Lung microvascular endothelial cell (primary cell): ENCODE measurements around the gene DOK1. TPM values are rescaled to one million over a fixed set of nuclear protein-coding genes. Genes with fewer than 3 reads are reported as not detected.

Experiments used
- DNase-seq, 2 donors: peaks; one replicate each; pipeline versions ENCODE4 v3.0.0 to v3.0.0-alpha.2; 2010; ENCODE audit warnings: low read depth in 2 of 2
- total RNA-seq: library from RNA; depleted of rRNA; stranded (reverse); fragments of >200 nt; gene quantifications from 2 replicates; pipeline ENCODE4 v1.2.1, GENCODE V29; 2014

The DOK1 gene
- total RNA-seq, 1 donor from 2014 or later = 22.0 TPM

GRCh38 chr2:74525717-74526648, 28.5 kb upstream of the DOK1 start, which contains the start of gene DQX1:
TSS of gene DQX1 (minus strand) at chr2:74526231. CDS start at chr2:74525729, 502 bp downstream.
- DNase-seq = peak in 1 of 2 donors; percentile 43

- DNase-seq = no peak
Observed at GRCh38 chr2:74526649-74527230, 27.8 kb upstream of the DOK1 start.

GRCh38 chr2:74527741-74528140, 26.8 kb upstream of the DOK1 start:
- no peak for DNase-seq

- DNase-seq = no peak
Observed at GRCh38 chr2:74528600-74529356, 25.7 kb upstream of the DOK1 start.

DNA sequence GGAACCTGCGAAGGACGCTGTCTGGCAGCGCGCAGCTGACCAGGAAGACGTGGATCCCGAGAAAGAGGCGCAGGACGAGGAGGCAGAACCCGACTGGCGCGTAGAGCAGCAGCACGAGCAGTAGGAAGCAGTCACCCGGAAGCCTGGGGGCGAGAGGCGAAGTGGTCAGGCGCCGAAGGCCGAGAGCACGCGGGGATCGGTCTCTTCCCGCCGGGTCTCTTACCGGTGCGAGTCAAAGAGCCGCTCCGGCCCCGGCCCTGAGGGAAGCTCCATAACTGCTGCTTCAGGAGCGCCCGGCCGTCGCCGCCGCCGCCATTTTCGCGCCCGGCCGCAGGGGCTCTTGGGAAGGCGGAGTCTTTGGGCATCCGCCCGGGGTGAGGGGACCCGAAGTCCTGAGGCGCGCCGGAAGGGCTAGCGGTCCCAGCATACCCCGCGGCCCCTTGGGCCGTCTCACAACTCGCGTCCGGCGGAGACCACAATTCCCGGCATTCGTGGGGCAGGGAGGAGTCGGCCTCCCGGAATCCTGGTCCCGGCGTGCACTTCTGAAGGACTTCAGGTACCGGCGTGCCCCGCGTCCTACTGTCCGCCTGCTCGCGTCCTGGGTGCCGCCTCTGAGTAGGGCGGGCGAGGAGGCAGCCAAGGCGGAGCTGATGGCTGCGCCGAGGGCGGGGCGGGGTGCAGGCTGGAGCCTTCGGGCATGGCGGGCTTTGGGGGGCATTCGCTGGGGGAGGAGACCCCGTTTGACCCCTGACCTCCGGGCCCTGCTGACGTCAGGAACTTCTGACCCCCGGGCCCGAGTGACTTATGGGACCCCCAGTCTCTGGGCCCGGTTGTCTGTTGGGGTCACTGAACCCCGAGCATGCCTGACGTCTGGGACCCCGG, 24.9 kb upstream of the DOK1 start, which contains the start of the genes AUP1 and HTRA2:
Gene AUP1 (minus strand): TSS at position 350 of the 882 bp plus-strand sequence. CDS start 77 bp downstream, at position 273.
Gene HTRA2 (plus strand): TSS at position 577 of the 882 bp plus-strand sequence. CDS start 74 bp downstream, at position 651.
- DNase-seq = peak; percentile 96 to 99

DNA sequence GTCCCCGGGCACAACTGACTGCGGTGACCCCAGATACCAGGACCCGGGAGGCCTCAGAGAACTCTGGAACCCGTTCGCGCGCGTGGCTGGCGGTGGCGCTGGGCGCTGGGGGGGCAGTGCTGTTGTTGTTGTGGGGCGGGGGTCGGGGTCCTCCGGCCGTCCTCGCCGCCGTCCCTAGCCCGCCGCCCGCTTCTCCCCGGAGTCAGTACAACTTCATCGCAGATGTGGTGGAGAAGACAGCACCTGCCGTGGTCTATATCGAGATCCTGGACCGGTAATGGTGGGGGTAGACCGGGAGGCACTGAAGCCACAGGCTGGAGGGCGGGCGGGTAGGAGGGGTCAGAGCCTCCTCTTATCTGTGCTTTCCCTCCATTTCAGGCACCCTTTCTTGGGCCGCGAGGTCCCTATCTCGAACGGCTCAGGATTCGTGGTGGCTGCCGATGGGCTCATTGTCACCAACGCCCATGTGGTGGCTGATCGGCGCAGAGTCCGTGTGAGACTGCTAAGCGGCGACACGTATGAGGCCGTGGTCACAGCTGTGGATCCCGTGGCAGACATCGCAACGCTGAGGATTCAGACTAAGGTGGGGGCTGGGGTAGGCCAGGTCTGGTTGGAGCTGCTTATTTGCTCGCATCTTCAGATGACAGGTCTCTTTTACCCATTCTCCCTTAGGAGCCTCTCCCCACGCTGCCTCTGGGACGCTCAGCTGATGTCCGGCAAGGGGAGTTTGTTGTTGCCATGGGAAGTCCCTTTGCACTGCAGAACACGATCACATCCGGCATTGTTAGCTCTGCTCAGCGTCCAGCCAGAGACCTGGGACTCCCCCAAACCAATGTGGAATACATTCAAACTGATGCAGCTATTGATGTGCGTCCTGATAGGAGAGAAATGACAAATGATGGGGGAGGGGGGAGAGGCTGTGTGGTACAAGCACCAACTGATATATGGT, 24.0 kb upstream of the DOK1 start:
- DNase-seq = peak; percentile 68 to 78

DNA sequence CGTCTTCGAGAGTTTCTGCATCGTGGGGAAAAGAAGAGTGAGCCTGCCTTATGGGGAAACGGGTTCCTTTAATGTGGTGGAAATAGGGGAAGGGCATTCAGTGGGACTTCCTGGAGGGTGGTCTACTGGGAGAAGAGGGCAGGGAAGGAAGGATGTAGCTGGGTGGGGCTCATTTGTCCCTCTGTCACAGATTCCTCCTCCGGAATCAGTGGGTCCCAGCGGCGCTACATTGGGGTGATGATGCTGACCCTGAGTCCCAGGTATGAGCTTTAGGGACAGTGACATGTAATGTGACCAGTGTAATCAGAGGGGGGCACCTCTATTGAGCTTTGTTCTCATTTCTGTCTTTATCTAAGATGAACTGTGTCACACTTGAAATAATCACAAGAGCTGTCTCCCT, 22.9 kb upstream of the DOK1 start:
- DNase-seq = no peak

DNA sequence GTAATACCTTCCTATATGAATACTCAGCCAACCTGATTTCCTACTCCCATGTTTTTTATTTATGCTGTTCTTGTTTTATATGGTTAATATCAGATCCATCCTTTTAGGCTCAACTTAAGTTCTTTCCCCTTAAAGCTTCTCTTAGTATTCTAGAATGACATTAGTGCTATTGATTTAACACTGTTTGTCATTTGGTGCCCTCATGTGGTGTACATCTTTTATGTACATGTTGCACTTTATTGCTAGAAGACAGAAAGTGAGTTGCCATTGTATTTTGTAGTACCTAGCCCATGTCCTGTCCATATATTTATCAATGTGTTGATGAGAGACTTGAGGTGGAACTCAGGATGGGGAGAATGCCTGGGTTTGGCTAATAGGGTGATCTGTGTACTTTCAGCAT, 22.3 kb upstream of the DOK1 start:
- DNase-seq = peak; percentile 67 to 69

DNA sequence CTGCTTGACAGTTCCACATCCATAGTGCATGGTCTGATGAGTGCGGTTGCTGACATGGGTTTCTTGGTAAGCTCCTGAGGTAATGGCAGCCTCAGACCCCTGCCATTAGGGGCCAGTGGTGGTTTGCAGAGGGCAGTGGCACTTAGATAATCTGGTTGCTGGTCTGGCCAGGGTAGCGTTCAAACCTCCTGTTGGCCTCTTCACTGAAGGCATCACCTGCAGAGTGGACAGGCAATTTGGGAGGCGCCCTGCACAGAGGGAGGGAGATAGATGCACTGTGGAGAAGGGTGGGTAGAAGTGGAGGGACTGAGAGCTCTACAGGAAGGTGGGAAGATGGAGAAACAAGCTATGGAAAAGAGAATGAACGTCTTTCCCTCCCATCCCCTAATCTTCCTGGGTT, 21.1 kb upstream of the DOK1 start:
- no peak for DNase-seq

DNA sequence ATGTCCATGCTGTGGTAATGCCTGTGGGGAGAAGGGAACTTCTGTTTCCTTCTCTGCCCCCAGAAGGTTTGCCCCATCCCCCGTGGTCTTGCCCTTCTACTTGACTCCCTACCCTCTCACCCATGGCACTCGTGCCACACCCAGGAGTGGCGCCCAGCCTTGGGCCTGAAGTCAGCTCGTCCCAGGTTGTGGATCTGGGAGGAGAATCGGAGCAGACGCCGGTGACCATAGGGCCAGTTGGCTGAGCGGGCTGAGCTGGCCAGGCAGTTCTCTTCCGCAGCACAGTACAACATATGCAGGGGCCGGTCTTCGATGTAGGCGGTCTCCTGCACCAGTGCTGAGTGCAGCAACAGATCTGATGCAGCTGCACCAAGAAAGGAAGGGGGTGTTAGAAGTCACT, 20.1 kb upstream of the DOK1 start:
- no peak for DNase-seq

DNA sequence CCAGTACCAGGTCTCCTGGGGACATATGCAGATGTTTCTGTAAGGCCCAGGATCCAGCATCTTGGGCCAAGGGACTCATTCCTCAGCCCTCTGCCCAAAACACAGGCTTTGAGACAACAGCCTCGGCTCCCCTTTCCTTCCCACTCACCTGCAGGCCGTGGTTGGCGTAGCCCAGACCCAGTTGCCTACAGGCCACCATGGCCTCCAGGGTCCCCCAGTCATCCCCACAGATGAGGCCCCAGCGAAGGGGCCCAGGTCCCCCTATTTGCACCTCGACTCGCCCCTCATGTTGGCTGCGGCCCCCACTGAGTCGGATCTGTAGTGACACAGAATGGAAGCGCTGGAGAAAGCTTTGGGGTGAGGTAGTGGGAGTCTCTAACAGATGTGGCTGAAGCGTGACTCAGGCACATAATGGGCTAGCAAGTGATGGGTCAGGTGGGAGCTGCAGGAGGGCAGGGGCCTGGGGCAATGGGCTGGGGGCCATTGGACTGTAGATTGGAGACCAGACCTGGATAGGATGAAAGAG, 19.0 kb upstream of the DOK1 start:
- no peak for DNase-seq

GRCh38 chr2:74536166-74536950, 18.2 kb upstream of the DOK1 start:
- DNase-seq = no peak

GRCh38 chr2:74537140-74537539, 17.4 kb upstream of the DOK1 start:
- no peak for DNase-seq

- no peak for DNase-seq
Observed at GRCh38 chr2:74538881-74539339, 15.6 kb upstream of the DOK1 start.

DNA sequence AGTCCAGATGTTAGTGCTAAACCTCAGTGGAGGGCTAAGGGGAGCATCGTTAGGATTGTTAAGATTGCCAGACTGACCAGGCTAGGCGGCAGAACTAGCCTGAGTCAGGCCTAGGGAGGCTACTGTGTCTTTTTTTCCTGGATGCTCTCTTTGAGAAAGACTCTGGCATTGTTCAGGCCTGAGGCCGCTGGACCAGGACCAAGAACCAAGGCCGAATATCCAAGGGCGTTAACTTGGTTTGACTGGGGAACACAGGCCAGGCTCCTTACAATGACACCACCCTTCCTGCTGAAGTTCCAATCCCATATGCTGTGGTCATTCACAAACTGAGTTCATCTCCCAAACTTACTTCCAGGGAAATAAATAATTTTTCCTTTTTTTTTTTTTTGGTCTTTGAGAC, 14.2 kb upstream of the DOK1 start:
- DNase-seq = no peak

DNA sequence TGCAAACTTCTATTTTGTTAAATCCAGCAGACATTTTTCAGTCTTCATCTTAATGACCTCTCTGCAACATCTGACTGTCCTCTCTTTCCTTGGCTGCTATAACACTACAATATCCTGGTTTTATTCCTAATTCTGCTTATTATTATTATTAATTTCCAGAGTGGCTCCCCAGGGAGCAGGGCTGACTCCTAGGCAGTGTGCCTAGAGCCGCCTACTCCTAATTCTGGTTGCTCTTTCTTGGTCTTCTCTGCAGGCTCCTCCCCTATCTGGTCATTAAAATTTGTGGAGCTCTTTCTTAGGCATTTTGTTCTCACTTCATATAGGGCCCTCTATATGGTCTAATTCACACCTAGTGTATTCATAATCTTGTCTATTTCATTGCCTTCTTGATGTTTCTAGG, 11.5 kb upstream of the DOK1 start:
- DNase-seq = no peak

- DNase-seq = no peak
Observed at GRCh38 chr2:74544634-74545033, 9.9 kb upstream of the DOK1 start.

DNA sequence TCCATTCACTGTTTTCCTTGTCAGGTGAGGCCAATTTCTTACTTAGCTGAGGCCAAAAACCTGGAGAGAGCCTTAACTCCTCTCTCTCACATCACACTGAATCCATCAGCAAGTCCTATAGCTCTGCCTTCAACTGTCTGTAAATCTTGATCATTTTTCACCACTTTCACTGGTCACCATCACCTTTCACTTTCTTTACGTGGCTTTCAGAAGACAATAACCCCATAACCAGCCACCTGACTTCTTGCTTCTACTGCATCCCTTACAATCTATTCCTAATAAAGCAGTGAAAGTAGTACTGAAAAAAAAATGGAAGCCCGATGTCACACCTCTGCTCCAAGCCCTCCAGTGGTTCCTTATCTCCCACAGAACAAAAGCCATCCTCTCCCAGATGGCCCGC, 8.5 kb upstream of the DOK1 start:
- no peak for DNase-seq
